Epithelial cell of proximal tubule (primary cell): ENCODE measurements around the gene RANBP3L. TPM values are rescaled to one million over a fixed set of nuclear protein-coding genes. Genes with fewer than 3 reads are reported as not detected.
"Not testable (repeated sequence)": the region's sequence is repeated elsewhere in the genome, so short reads cannot be mapped to it uniquely, and the experiment has no call there.

Source experiments
- DNase-seq: peaks from one replicate; pipeline ENCODE4 v3.0.0-alpha.2; 2011; ENCODE audit warnings: low read depth
- H3K4me3 ChIP-seq: 2 replicates; pipeline ENCODE4 v1.5.1; 2011; ENCODE audit warnings: low read depth, mild to moderate bottlenecking, low read length
- CTCF ChIP-seq: conservative IDR thresholded peaks from 2 replicates; pipeline ENCODE4 v1.5.1; 2012; ENCODE audit warnings: low read depth, mild to moderate bottlenecking, low read length
- total RNA-seq: library from RNA; depleted of rRNA; stranded (reverse); fragments of >200 nt; gene quantifications from 2 replicates; pipeline ENCODE4 v1.2.3, GENCODE V29; 2015

RANBP3L gene
- total RNA-seq, 1 donor from 2014 or later = not detected

DNA sequence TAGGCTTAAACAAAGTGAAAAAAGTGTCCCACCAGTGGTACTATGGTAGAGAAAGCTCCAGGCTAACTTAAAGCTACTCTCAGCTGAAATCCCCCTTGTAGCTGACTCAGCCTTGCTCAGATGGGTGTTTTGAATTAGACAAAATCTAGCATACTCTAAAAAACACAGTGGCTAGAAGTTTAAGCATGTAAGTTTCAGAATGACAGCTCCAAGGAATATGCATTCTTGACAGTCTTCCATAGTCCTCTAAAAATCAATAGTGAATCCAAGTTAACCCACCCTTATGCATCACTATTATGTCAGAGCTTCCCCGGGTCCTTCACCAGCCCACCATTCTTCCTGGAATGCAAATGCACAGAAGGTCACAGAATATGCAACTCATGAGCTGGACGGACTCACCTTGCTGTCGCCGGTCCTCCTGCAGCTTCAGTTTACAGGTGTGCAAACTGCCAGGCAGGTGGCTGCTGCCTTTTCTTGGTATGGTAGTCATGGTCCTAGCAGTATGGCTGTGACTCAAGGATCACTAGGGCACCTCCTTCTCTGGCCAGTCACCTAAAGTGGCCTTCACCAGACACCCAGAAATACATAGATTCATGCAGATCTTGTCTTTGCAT is 668 bp downstream of the RANBP3L start:
- no peak for TF ChIP-seq CTCF
- H3K4me3 ChIP-seq = no peak overlapping the region
- DNase-seq = no peak

- H3K4me3 ChIP-seq = no peak overlapping the region
- no peak for TF ChIP-seq CTCF
- DNase-seq = no peak
Measured at GRCh38 chr5:36300191-36300926, 1.3 kb downstream of the RANBP3L start.

DNA sequence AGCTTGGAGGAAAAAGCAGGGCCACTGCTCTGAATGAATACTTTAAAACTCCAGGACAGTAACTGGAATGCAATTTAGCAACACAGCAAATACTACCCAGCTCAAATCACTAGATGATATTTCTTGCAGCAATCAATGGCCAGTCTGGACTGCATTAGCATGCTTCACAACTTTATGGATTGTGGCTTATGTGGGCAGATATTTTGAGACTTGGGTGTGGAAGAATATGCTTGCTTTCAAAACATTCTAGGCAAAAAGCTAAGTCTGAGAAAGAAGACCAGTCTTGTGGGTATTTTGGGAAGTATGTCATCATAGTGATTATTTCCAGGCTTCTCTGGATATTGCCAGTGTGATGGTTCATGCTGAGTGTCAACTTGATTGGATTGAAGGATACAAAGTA is 3.1 kb downstream of the RANBP3L start:
- no peak for DNase-seq
- H3K4me3 ChIP-seq = no peak overlapping the region
- TF ChIP-seq CTCF = no peak

DNA sequence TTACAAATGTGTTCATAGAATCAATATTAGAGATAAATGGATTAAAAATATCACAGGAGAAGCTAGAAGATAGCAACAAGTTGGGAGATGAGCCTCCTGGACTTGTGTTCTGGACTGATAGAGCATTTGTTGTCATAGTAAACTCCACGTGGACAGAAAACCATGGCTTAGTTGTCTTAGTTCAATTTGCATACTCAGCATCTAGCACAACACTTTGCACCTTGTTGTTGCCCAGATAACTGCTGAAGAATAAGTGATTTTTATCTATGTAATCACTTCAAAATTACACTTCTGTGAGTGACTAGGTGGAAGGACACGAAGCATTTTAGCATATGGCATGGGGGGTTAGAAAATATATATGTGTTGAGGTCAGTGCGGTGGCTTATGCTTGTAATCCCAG is 4.0 kb downstream of the RANBP3L start:
- H3K4me3 ChIP-seq = no peak overlapping the region
- no peak for DNase-seq
- no peak for TF ChIP-seq CTCF

- TF ChIP-seq CTCF = no peak
- no peak overlapping the region for H3K4me3 ChIP-seq
- DNase-seq = no peak
Measured at GRCh38 chr5:36285837-36286615, 15.7 kb downstream of the RANBP3L start.

DNA sequence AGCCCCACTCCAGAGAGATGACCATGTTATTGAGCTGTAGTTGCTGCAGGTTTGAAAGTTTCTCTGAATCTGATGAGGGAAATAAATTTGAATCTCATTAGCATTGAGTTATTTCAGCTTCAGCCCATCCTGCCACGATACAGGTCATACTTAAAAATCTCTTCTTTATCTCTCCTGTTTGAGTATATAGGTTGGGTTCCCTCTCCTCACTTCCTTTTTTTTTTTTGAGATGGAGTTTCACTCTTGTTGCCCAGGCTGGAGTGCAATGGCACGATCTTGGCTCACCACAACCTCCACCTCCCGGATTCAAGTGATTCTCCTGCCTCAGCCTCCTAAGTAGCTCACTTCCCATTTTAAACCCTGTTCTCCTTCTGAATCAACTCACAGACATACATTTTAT is 17.9 kb downstream of the RANBP3L start:
- not testable (repeated sequence) for H3K4me3 ChIP-seq, DNase-seq

GRCh38 chr5:36281626-36282025 is 20.1 kb downstream of the RANBP3L start:
- no peak for DNase-seq
- TF ChIP-seq CTCF = no peak
- H3K4me3 ChIP-seq = no peak overlapping the region
